Suppressor macrophage treated with lipopolysaccharide for 1 hour (primary cell): ENCODE measurements around the gene CHMP2B.

ENCODE experiments used
- DNase-seq, 3 donors: peaks; one replicate each; pipeline ENCODE4 v3.0.0-alpha.2; 2020 to 2022

The CHMP2B gene

GRCh38 chr3:87227104-87227834, at the start of gene CHMP2B:
TSS of gene CHMP2B (plus strand) at chr3:87227309. CDS start at chr3:87227523, 214 bp downstream.
- DNase-seq: peak; percentile 96 to 98 (median 96)

GRCh38 chr3:87179642-87180041, 47.5 kb upstream of the CHMP2B start:
- DNase-seq: no peak

GRCh38 chr3:87181551-87181950, 45.6 kb upstream of the CHMP2B start:
- no peak for DNase-seq

- DNase-seq: no peak
Measured at GRCh38 chr3:87182023-87182422, 45.1 kb upstream of the CHMP2B start.

GRCh38 chr3:87186608-87187159, 40.4 kb upstream of the CHMP2B start:
- no peak for DNase-seq

GRCh38 chr3:87191175-87191574, 35.9 kb upstream of the CHMP2B start:
- DNase-seq: no peak

GRCh38 chr3:87191641-87192040, 35.5 kb upstream of the CHMP2B start:
- no peak for DNase-seq

GRCh38 chr3:87196879-87197278, 30.2 kb upstream of the CHMP2B start:
- DNase-seq: no peak

- DNase-seq: no peak
Measured at GRCh38 chr3:87197531-87197930, 29.6 kb upstream of the CHMP2B start.

GRCh38 chr3:87198774-87199173, 28.3 kb upstream of the CHMP2B start:
- DNase-seq: no peak

- no peak for DNase-seq
Measured at GRCh38 chr3:87199628-87200027, 27.5 kb upstream of the CHMP2B start.

GRCh38 chr3:87200060-87200647, 27.0 kb upstream of the CHMP2B start:
- no peak for DNase-seq

GRCh38 chr3:87201727-87202126, 25.4 kb upstream of the CHMP2B start:
- DNase-seq: no peak

GRCh38 chr3:87203809-87204208, 23.3 kb upstream of the CHMP2B start:
- DNase-seq: no peak

- peak in 1 of 3 donors; percentile 6 for DNase-seq
Measured at GRCh38 chr3:87206070-87206469, 21.0 kb upstream of the CHMP2B start.

- no peak for DNase-seq
Measured at GRCh38 chr3:87206635-87207034, 20.5 kb upstream of the CHMP2B start.

- no peak for DNase-seq
Measured at GRCh38 chr3:87207460-87207859, 19.6 kb upstream of the CHMP2B start.

GRCh38 chr3:87209111-87209510, 18.0 kb upstream of the CHMP2B start:
- DNase-seq: no peak

GRCh38 chr3:87218560-87218959, 8.5 kb upstream of the CHMP2B start:
- no peak for DNase-seq

- peak in 1 of 3 donors; percentile 8 for DNase-seq
Measured at GRCh38 chr3:87219611-87220010, 7.5 kb upstream of the CHMP2B start.

- DNase-seq: no peak
Measured at GRCh38 chr3:87225659-87226058, 1.4 kb upstream of the CHMP2B start.

GRCh38 chr3:87227835-87228144, 681 bp downstream of the CHMP2B start:
- peak in 1 of 3 donors; percentile 10 for DNase-seq

- no peak for DNase-seq
Measured at GRCh38 chr3:87228316-87228715, 1.2 kb downstream of the CHMP2B start.

GRCh38 chr3:87229113-87229512, 2.0 kb downstream of the CHMP2B start:
- no peak for DNase-seq

- DNase-seq: no peak
Measured at GRCh38 chr3:87233805-87234204, 6.7 kb downstream of the CHMP2B start.
